Lower leg skin (tissue), 4 donors: Measurements from ENCODE around the gene AJAP1. TPM values are rescaled to one million over a fixed set of nuclear protein-coding genes. Genes with fewer than 3 reads are reported as not detected.

Experiments used
- DNase-seq, 2 donors: peaks; one replicate each; pipeline ENCODE4 v3.0.0-alpha.2; 2019; ENCODE audit warnings: low spot score in 2 of 2
- H3K4me3 ChIP-seq: fragments of 200-600 bp; sonication (generic); 2 replicates; pipeline ENCODE4 v1.5.1; 2017; ENCODE audit warnings: mild to moderate bottlenecking, low read depth; ENCODE audit not compliant: poor library complexity, severe bottlenecking
- POLR2A ChIP-seq, 2 donors: fragments of 450-650 bp; IDR thresholded peaks; one replicate each; pipeline ENCODE4 v1.6.1; 2016 to 2017; ENCODE audit warnings: antibody characterized with exemption in 2 of 2, mild to moderate bottlenecking in 1 of 2, moderate library complexity in 1 of 2
- WGBS, 2 donors: methylation state at CpG; one replicate each; pipeline ENCODE4 v1.1.5; 2018; 5-methylcytosine and 5-hydroxymethylcytosine counted together
- intact Hi-C: fragments of 100-400 bp; cut with DNase I; formaldehyde crosslinking; loops from one replicate; pipeline ENCODE4 v1.15.0; 2023; ENCODE audit warnings: low total_unique reads
- total RNA-seq, 4 donors: library from RNA; depleted of rRNA; stranded (reverse); fragments of >200 nt; gene quantifications; one replicate each; pipeline ENCODE4 v1.1.0, GENCODE V29; 2016
- TF ChIP-seq, protein P1 (sequence below), 3 donors: fragments of 450-650 bp; IDR thresholded peaks; one replicate each; pipeline ENCODE4 v1.5.1; 2016; ENCODE audit warnings: antibody characterized with exemption in 3 of 3, mild to moderate bottlenecking in 3 of 3, moderate library complexity in 2 of 3

The AJAP1 gene
- total RNA-seq, 4 donors from 2014 or later, result 0.69 to 1.7 (median 1.3) TPM

DNA sequence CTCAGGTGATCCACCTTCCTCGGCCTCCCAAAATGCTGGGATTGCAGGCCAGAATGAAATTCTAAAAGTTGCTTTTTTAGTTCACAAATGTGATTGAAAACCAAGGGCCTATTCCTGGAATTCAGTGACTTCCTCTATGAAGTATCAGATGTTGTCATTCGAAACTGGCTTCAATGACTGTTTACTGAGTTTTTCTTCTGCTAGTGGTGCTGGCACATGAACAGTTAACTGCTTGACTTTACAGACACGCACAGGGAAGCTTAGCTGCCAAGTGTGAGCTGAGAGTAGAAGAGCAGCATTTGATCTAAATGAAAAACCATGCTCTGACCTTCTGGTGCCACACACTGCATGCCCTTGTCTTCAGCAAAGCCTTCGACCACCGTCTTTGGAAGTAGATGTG lies 32.8 kb upstream of the AJAP1 start:
- intact Hi-C loops, result no loop called here
- DNase-seq, result no peak

DNA sequence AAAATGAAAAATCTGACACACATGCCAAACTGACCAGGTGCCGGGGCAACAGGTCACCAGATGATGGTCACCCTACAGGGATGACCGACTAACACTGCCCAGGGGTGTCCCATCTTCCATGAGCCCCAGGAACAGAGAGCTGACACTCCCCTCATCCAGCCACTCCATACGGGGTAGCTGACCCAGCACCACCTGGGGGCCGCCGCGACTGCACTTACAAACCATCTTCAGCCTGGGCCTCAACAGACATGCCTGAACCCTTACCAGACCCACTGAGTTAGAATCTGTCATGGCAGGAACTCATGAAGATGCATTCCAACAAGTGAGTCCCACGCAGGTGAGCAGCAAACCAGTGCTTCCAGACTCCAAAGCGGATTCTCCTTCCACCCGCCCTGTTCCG lies 31.6 kb upstream of the AJAP1 start:
- TF ChIP-seq, protein P1, sequence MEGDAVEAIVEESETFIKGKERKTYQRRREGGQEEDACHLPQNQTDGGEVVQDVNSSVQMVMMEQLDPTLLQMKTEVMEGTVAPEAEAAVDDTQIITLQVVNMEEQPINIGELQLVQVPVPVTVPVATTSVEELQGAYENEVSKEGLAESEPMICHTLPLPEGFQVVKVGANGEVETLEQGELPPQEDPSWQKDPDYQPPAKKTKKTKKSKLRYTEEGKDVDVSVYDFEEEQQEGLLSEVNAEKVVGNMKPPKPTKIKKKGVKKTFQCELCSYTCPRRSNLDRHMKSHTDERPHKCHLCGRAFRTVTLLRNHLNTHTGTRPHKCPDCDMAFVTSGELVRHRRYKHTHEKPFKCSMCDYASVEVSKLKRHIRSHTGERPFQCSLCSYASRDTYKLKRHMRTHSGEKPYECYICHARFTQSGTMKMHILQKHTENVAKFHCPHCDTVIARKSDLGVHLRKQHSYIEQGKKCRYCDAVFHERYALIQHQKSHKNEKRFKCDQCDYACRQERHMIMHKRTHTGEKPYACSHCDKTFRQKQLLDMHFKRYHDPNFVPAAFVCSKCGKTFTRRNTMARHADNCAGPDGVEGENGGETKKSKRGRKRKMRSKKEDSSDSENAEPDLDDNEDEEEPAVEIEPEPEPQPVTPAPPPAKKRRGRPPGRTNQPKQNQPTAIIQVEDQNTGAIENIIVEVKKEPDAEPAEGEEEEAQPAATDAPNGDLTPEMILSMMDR (IDR thresholded peaks at IDR 0.05), result no peak
- no peak for TF ChIP-seq POLR2A (IDR thresholded peaks at IDR 0.05)
- DNase-seq, result no peak
- no peak overlapping the region for H3K4me3 ChIP-seq
- intact Hi-C loops, result no loop called here
- 81 to 86% methylated on average over 10 of the region's 10 CpGs for WGBS, 2 donors

More for the DNA sequence above, 32.8 kb upstream of the AJAP1 start:
- H3K4me3 ChIP-seq, result no peak overlapping the region
- WGBS, 2 donors, result 63 to 66% methylated on average over 5 of the region's 5 CpGs
- TF ChIP-seq, protein P1 (IDR thresholded peaks at IDR 0.05), result no peak
- no peak for TF ChIP-seq POLR2A (IDR thresholded peaks at IDR 0.05)

GRCh38 chr1:4624141-4624715 lies 30.2 kb upstream of the AJAP1 start:
- intact Hi-C loops, result no loop called here
- WGBS, 2 donors, result 79 to 84% methylated on average over 7 to 10 of the region's 10 CpGs
- TF ChIP-seq, protein P1 (IDR thresholded peaks at IDR 0.05), result no peak
- no peak for TF ChIP-seq POLR2A (IDR thresholded peaks at IDR 0.05)

DNA sequence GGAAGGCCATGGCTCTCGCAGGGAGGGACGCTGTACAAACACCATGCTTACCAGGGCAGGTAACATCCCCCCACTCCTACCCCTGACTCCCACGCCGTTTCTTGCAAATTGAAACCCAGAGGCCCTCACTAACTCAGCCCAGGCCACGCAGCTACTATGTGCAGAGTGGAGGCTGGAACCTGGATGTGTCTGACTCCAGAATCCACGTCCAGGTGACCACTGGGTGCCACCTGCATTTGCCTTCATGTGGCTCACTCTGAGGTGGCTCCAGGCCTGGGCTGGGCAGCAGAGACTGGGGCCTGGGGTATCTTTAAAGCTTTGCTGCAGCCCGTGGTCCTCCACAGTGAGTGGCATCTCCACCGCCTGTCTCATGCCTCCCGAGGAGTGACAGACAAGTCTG lies 29.6 kb upstream of the AJAP1 start:
- DNase-seq, result no peak
- no peak overlapping the region for H3K4me3 ChIP-seq
- WGBS, 2 donors, result 80 to 91% methylated on average over 8 to 9 of the region's 9 CpGs
- intact Hi-C loops, result no loop called here
- TF ChIP-seq, protein P1 (IDR thresholded peaks at IDR 0.05), result no peak
- no peak for TF ChIP-seq POLR2A (IDR thresholded peaks at IDR 0.05)

More at GRCh38 chr1:4624141-4624715, 30.2 kb upstream of the AJAP1 start:
- no peak for DNase-seq
- H3K4me3 ChIP-seq, result no peak overlapping the region

DNA sequence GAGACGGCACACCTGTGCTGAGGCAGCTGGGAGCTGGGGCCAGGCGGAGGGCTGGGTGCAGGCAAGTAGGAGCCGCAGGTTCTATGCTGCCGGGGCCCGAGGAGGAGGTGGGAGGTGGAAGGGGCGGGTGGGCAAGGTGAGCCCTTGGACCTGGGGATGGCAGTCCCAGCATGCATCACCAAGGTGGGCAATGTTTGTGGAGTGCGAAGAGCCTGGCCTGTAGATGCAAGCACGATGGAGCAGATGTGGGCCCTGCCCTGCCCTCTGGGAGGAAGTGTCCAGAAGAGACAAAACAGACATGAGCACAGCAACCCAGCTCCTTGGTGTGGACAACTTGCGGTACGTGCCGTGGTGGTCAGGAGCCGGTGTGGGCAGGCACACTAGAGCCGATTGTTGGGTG lies 28.3 kb upstream of the AJAP1 start:
- intact Hi-C loops, result no loop called here
- DNase-seq, result no peak
- WGBS, 2 donors, result 82 to 87% methylated on average over 13 of the region's 13 CpGs
- TF ChIP-seq, protein P1 (IDR thresholded peaks at IDR 0.05), result no peak
- TF ChIP-seq POLR2A (IDR thresholded peaks at IDR 0.05), result no peak
- H3K4me3 ChIP-seq, result no peak overlapping the region
